Bone marrow (tissue), 2 donors: ENCODE data around the gene WFIKKN1.

Experiments
- DNase-seq, 2 donors: peaks; one replicate each; lab custom pipeline; 2025; lab: John Stamatoyannopoulos, UW

WFIKKN1 gene

GRCh38 chr16:630815-631405 lies at the start of gene WFIKKN1:
Gene WFIKKN1, plus strand, starts transcription at chr16:630985. Its CDS starts 269 bp downstream, at chr16:631254.
- DNase-seq, result no peak

GRCh38 chr16:582218-582613 lies 48.6 kb upstream of the WFIKKN1 start:
- no peak for DNase-seq

GRCh38 chr16:582614-583331 lies 48.0 kb upstream of the WFIKKN1 start:
- DNase-seq, result no peak

GRCh38 chr16:583470-583814 lies 47.3 kb upstream of the WFIKKN1 start:
- DNase-seq, result no peak

- no peak for DNase-seq
Measured at GRCh38 chr16:583815-584591, 46.8 kb upstream of the WFIKKN1 start.

- no peak for DNase-seq
Measured at GRCh38 chr16:585351-585750, 45.4 kb upstream of the WFIKKN1 start.

- no peak for DNase-seq
Measured at GRCh38 chr16:586047-586644, 44.6 kb upstream of the WFIKKN1 start.

- DNase-seq, result no peak
Measured at GRCh38 chr16:586645-587590, 43.9 kb upstream of the WFIKKN1 start.

- DNase-seq, result peak in 1 of 2 donors; percentile 63
Measured at GRCh38 chr16:588639-588888, 42.2 kb upstream of the WFIKKN1 start.

- DNase-seq, result peak; percentile 90 to 100
Measured at GRCh38 chr16:588889-589657, 41.7 kb upstream of the WFIKKN1 start.

- DNase-seq, result peak; percentile 95 to 100
Measured at GRCh38 chr16:589658-590187, 41.1 kb upstream of the WFIKKN1 start, which contains the start of gene RAB40C. Gene RAB40C, plus strand, starts transcription at chr16:590066. Its CDS starts 226 bp downstream, at chr16:590292.

GRCh38 chr16:590188-590814 lies 40.5 kb upstream of the WFIKKN1 start:
- DNase-seq, result peak in 1 of 2 donors; percentile 37

- DNase-seq, result no peak
Measured at GRCh38 chr16:590815-591200, 40.0 kb upstream of the WFIKKN1 start.

GRCh38 chr16:591231-591630 lies 39.6 kb upstream of the WFIKKN1 start:
- no peak for DNase-seq

- DNase-seq, result no peak
Measured at GRCh38 chr16:591892-592517, 38.8 kb upstream of the WFIKKN1 start.

- DNase-seq, result peak in 1 of 2 donors; percentile 17
Measured at GRCh38 chr16:592518-593306, 38.1 kb upstream of the WFIKKN1 start.

GRCh38 chr16:593406-593805 lies 37.4 kb upstream of the WFIKKN1 start:
- DNase-seq, result no peak

GRCh38 chr16:593807-594206 lies 37.0 kb upstream of the WFIKKN1 start:
- DNase-seq, result no peak

GRCh38 chr16:595094-595528 lies 35.7 kb upstream of the WFIKKN1 start:
- no peak for DNase-seq
